Peyer's patch (tissue), 4 donors: ENCODE data around the gene TMEM204. TPM values are rescaled to one million over a fixed set of nuclear protein-coding genes. Genes with fewer than 3 reads are reported as not detected.

ENCODE experiments used
- DNase-seq, 3 donors: peaks; one replicate each; pipeline ENCODE4 v3.0.0-alpha.2; 2017 to 2019
- H3K27ac ChIP-seq, 4 donors: fragments of 200-600 bp; sonication (generic); one replicate each; pipeline ENCODE4 v1.5.1; 2016 to 2019
- H3K27me3 ChIP-seq, 2 donors: fragments of 200-600 bp; sonication (generic); one replicate each; pipeline ENCODE4 v1.5.1; 2019
- H3K36me3 ChIP-seq, 3 donors: fragments of 200-600 bp; sonication (generic); one replicate each; pipeline ENCODE4 v1.5.1; 2016 to 2019
- H3K4me1 ChIP-seq, 4 donors: fragments of 200-600 bp; sonication (generic); one replicate each; pipeline ENCODE4 v1.5.1; 2016 to 2019
- H3K4me3 ChIP-seq, 4 donors: fragments of 200-600 bp; sonication (generic); 1 replicate in 3 of 4; 2 replicates in 1 of 4; pipeline ENCODE4 v1.5.1; 2016 to 2019; ENCODE audit warnings: mild to moderate bottlenecking in 1 of 4
- H3K9me3 ChIP-seq, 4 donors: fragments of 200-600 bp; sonication (generic); one replicate each; pipeline ENCODE4 v1.5.1; 2016 to 2019; ENCODE audit warnings: mild to moderate bottlenecking in 1 of 4
- CTCF ChIP-seq, 6 experiments: fragments of 450-650 bp in 4 of 6; fragments of 200-600 bp in 2 of 6; sonication (generic) in 1 of 6; IDR thresholded peaks; one replicate each; pipeline ENCODE4 v1.5.1; 2017 to 2019; ENCODE audit warnings: antibody characterized with exemption in 6 of 6, mild to moderate bottlenecking in 3 of 6, moderate library complexity in 1 of 6
- POLR2A ChIP-seq, 2 donors: fragments of 450-650 bp; IDR thresholded peaks; one replicate each; pipeline ENCODE4 v1.5.1; 2017; ENCODE audit warnings: antibody characterized with exemption in 2 of 2, mild to moderate bottlenecking in 2 of 2, moderate library complexity in 2 of 2
- total RNA-seq, 4 donors: library from RNA; depleted of rRNA; stranded (reverse); fragments of >200 nt; gene quantifications; one replicate each; pipeline ENCODE4 v1.1.0, GENCODE V29; 2016

TMEM204 gene
- total RNA-seq, 4 donors from 2014 or later, result 7.4 to 42.1 (median 11.6) TPM

GRCh38 chr16:1601031-1601430, 67.6 kb downstream of the TMEM204 start:
- Histone ChIP-seq H3K27me3 (no peaks in the 10 kb centered on the region), H3K36me3 (peaks cover 0 to 9% (median 0%) of the 10 kb centered on the region in 3 donors), H3K4me1 (no peaks in the 10 kb centered on the region), H3K4me3 (no peak overlapping the region), H3K27ac (no peak overlapping the region), H3K9me3 (no peaks in the 10 kb centered on the region)
- TF ChIP-seq CTCF (IDR thresholded peaks at IDR 0.05), result no peak
- TF ChIP-seq POLR2A (IDR thresholded peaks at IDR 0.05), result no peak
- no peak for DNase-seq

GRCh38 chr16:1601489-1601888, 68.0 kb downstream of the TMEM204 start:
- no peaks in the 10 kb centered on the region for H3K27me3 ChIP-seq
- TF ChIP-seq POLR2A (IDR thresholded peaks at IDR 0.05) (no peak), CTCF (IDR thresholded peaks at IDR 0.05) (no peak)
- H3K27ac ChIP-seq, result no peak overlapping the region
- peaks cover 0 to 9% (median 0%) of the 10 kb centered on the region in 3 donors for H3K36me3 ChIP-seq
- DNase-seq, result no peak
- no peak overlapping the region for H3K4me3 ChIP-seq
- no peaks in the 10 kb centered on the region for H3K9me3 ChIP-seq
- H3K4me1 ChIP-seq, result no peaks in the 10 kb centered on the region

GRCh38 chr16:1602285-1602684, 68.8 kb downstream of the TMEM204 start:
- Histone ChIP-seq H3K9me3 (no peaks in the 10 kb centered on the region), H3K27me3 (no peaks in the 10 kb centered on the region), H3K4me1 (no peaks in the 10 kb centered on the region), H3K4me3 (no peak overlapping the region), H3K27ac (no peak overlapping the region), H3K36me3 (peaks cover 0 to 9% (median 0%) of the 10 kb centered on the region in 3 donors)
- no peak for DNase-seq
- TF ChIP-seq POLR2A (IDR thresholded peaks at IDR 0.05), result no peak
- TF ChIP-seq CTCF (IDR thresholded peaks at IDR 0.05), result no peak

Other genes starting within 250 kb of the TMEM204 start
- 100 to 1,000 TPM in 3 of 4 donors, 10 to 100 TPM in 1; 54.1 to 119 (median 107) TPM for gene UBE2I, start 224.0 kb upstream of the TMEM204 start, total RNA-seq
- 100 to 1,000 TPM in 1 of 4 donors, 10 to 100 TPM in 3; 17.9 to 160 (median 29.0) TPM for gene BAIAP3, start 200.0 kb upstream of the TMEM204 start, total RNA-seq
- 10 to 100 TPM; 48.2 to 62.3 (median 53.6) TPM for gene TSR3, start 181.8 kb upstream of the TMEM204 start, total RNA-seq
- 10 to 100 TPM; 51.1 to 83.3 (median 65.0) TPM for gene GNPTG, start 181.7 kb upstream of the TMEM204 start, total RNA-seq
- 100 to 1,000 TPM in 1 of 4 donors, 10 to 100 TPM in 3; 10.9 to 113 (median 38.4) TPM for gene UNKL, start 119.0 kb upstream of the TMEM204 start, total RNA-seq
- gene UQCC4, start 112.9 kb upstream of the TMEM204 start, total RNA-seq, result 10 to 100 TPM in 3 of 4 donors, 1 to 10 TPM in 1; 9.5 to 16.2 (median 13.3) TPM
- gene PERCC1, start 102.6 kb upstream of the TMEM204 start, total RNA-seq, result not detected
- 10 to 100 TPM in 1 of 4 donors, under 1 TPM in 3; 0.47 to 23.1 (median 0.73) TPM for gene CCDC154, start 89.1 kb upstream of the TMEM204 start, total RNA-seq
- gene CLCN7, start 58.6 kb upstream of the TMEM204 start, total RNA-seq, result 100 to 1,000 TPM in 2 of 4 donors, 10 to 100 TPM in 2; 95.1 to 194 (median 105) TPM
- not detected for gene PTX4, start 44.7 kb upstream of the TMEM204 start, total RNA-seq
- gene TELO2, start 40.3 kb upstream of the TMEM204 start, total RNA-seq, result 100 to 1,000 TPM in 1 of 4 donors, 10 to 100 TPM in 3; 34.5 to 105 (median 82.4) TPM
- gene IFT140, start 78.4 kb downstream of the TMEM204 start, total RNA-seq, result 10 to 100 TPM in 3 of 4 donors, 1 to 10 TPM in 1; 7.5 to 21.6 (median 18.4) TPM
- 10 to 100 TPM; 16.5 to 37.1 (median 20.0) TPM for gene CRAMP1, start 78.7 kb downstream of the TMEM204 start, total RNA-seq
- 10 to 100 TPM; 22.7 to 32.3 (median 25.0) TPM for gene JPT2, start 144.6 kb downstream of the TMEM204 start, total RNA-seq
- gene MAPK8IP3, start 172.5 kb downstream of the TMEM204 start, total RNA-seq, result 100 to 1,000 TPM in 3 of 4 donors, 10 to 100 TPM in 1; 78.1 to 456 (median 193) TPM
- gene NME3, start 237.9 kb downstream of the TMEM204 start, total RNA-seq, result 100 to 1,000 TPM in 3 of 4 donors, 10 to 100 TPM in 1; 69.3 to 150 (median 126) TPM
- 10 to 100 TPM; 54.6 to 99.9 (median 67.0) TPM for gene EME2, start 239.1 kb downstream of the TMEM204 start, total RNA-seq
- 100 to 1,000 TPM in 1 of 4 donors, 10 to 100 TPM in 3; 67.6 to 114 (median 82.3) TPM for gene MRPS34, start 239.5 kb downstream of the TMEM204 start, total RNA-seq
- 100 to 1,000 TPM in 2 of 4 donors, 10 to 100 TPM in 2; 76.4 to 148 (median 102) TPM for gene SPSB3, start 248.9 kb downstream of the TMEM204 start, total RNA-seq
- gene NUBP2, start 249.3 kb downstream of the TMEM204 start, total RNA-seq, result 10 to 100 TPM; 47.1 to 99.9 (median 59.3) TPM